Osteoblast (primary cell): Measurements from ENCODE around the gene ST6GALNAC1. TPM values are rescaled to one million over a fixed set of nuclear protein-coding genes. Genes with fewer than 3 reads are reported as not detected.

Source experiments
- DNase-seq: peaks from one replicate; pipeline ENCODE4 v3.0.0; 2011; ENCODE audit warnings: low spot score, mixed read lengths; ENCODE audit not compliant: insufficient read length; ENCODE audit errors: missing footprints
- H2AFZ ChIP-seq: 2 replicates; pipeline ENCODE4 v1.6.0; 2011; ENCODE audit warnings: mild to moderate bottlenecking, low read length
- H3K27ac ChIP-seq: 2 replicates; pipeline ENCODE4 v1.5.1; 2011; ENCODE audit warnings: mild to moderate bottlenecking, low read depth, low read length, moderate library complexity
- H3K27me3 ChIP-seq: 2 replicates; pipeline ENCODE4 v1.6.0; 2012; ENCODE audit warnings: mild to moderate bottlenecking, control low read depth, inconsistent platforms, low read length, moderate library complexity; ENCODE audit not compliant: insufficient read depth
- H3K36me3 ChIP-seq: 2 replicates; pipeline ENCODE4 v1.5.1; 2011; ENCODE audit warnings: mild to moderate bottlenecking, low read length, control low read depth, moderate library complexity; ENCODE audit not compliant: insufficient read depth
- H3K4me1 ChIP-seq: 2 replicates; pipeline ENCODE4 v1.5.1; 2011; ENCODE audit warnings: mild to moderate bottlenecking, low read length, control low read depth, moderate library complexity; ENCODE audit not compliant: insufficient read depth
- H3K4me2 ChIP-seq: 2 replicates; pipeline ENCODE4 v1.6.0; 2011; ENCODE audit warnings: mild to moderate bottlenecking, low read length; ENCODE audit not compliant: insufficient read depth
- H3K4me3 ChIP-seq: fragments of 200-600 bp; sonication (generic); 3 replicates; pipeline ENCODE4 v1.5.1; 2012; ENCODE audit warnings: mild to moderate bottlenecking, low read length, inconsistent platforms; ENCODE audit not compliant: insufficient read depth
- H3K79me2 ChIP-seq: 2 replicates; pipeline ENCODE4 v1.6.0; 2012; ENCODE audit warnings: mild to moderate bottlenecking, low read length, control low read depth, inconsistent platforms; ENCODE audit not compliant: insufficient read depth
- H3K9me3 ChIP-seq: 2 replicates; pipeline ENCODE4 v1.5.1; 2011; ENCODE audit warnings: low read depth, low read length, control low read depth
- H4K20me1 ChIP-seq: 2 replicates; pipeline ENCODE4 v1.6.0; 2012; ENCODE audit warnings: mild to moderate bottlenecking, low read length, control low read depth; ENCODE audit not compliant: insufficient read depth
- total RNA-seq: library from RNA; depleted of rRNA; stranded (reverse); fragments of >200 nt; gene quantifications from 2 replicates; pipeline ENCODE4 v1.2.3, GENCODE V29; 2012
- TF ChIP-seq, protein P1 (sequence below): IDR thresholded peaks from 2 replicates; pipeline ENCODE4 v1.5.1; 2011; ENCODE audit warnings: mild to moderate bottlenecking, low read depth, low read length, moderate library complexity; ENCODE audit errors: extremely low read depth

The ST6GALNAC1 gene
- total RNA-seq, 1 donor: 0.72 TPM

GRCh38 chr17:76660656-76661042 lies 17.1 kb upstream of the ST6GALNAC1 start:
- no peak for DNase-seq
- no peaks in the 10 kb centered on the region for H4K20me1 ChIP-seq
- H3K4me3 ChIP-seq: no peak overlapping the region
- H2AFZ ChIP-seq: no peak overlapping the region
- no peak overlapping the region for H3K27ac ChIP-seq
- H3K79me2 ChIP-seq: no peaks in the 10 kb centered on the region
- H3K9me3 ChIP-seq: no peaks in the 10 kb centered on the region
- H3K4me2 ChIP-seq: no peak overlapping the region
- no peaks in the 10 kb centered on the region for H3K4me1 ChIP-seq
- peaks cover 21% of the 10 kb centered on the region for H3K27me3 ChIP-seq
- TF ChIP-seq, protein P1, sequence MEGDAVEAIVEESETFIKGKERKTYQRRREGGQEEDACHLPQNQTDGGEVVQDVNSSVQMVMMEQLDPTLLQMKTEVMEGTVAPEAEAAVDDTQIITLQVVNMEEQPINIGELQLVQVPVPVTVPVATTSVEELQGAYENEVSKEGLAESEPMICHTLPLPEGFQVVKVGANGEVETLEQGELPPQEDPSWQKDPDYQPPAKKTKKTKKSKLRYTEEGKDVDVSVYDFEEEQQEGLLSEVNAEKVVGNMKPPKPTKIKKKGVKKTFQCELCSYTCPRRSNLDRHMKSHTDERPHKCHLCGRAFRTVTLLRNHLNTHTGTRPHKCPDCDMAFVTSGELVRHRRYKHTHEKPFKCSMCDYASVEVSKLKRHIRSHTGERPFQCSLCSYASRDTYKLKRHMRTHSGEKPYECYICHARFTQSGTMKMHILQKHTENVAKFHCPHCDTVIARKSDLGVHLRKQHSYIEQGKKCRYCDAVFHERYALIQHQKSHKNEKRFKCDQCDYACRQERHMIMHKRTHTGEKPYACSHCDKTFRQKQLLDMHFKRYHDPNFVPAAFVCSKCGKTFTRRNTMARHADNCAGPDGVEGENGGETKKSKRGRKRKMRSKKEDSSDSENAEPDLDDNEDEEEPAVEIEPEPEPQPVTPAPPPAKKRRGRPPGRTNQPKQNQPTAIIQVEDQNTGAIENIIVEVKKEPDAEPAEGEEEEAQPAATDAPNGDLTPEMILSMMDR: no peak
- H3K36me3 ChIP-seq: no peaks in the 10 kb centered on the region

GRCh38 chr17:76659928-76660655 lies 16.5 kb upstream of the ST6GALNAC1 start:
- DNase-seq: no peak
- TF ChIP-seq, protein P1: no peak

GRCh38 chr17:76658242-76658662 lies 14.7 kb upstream of the ST6GALNAC1 start:
- Histone ChIP-seq H3K27ac (no peak overlapping the region), H3K79me2 (no peaks in the 10 kb centered on the region), H2AFZ (no peak overlapping the region), H3K4me2 (no peak overlapping the region), H3K27me3 (peaks cover 17% of the 10 kb centered on the region), H3K36me3 (no peaks in the 10 kb centered on the region), H3K4me1 (no peaks in the 10 kb centered on the region), H3K4me3 (no peak overlapping the region), H4K20me1 (no peaks in the 10 kb centered on the region), H3K9me3 (no peaks in the 10 kb centered on the region)
- TF ChIP-seq, protein P1: no peak
- DNase-seq: no peak

More at GRCh38 chr17:76659928-76660655, 16.5 kb upstream of the ST6GALNAC1 start:
- H3K9me3 ChIP-seq: no peaks in the 10 kb centered on the region
- H4K20me1 ChIP-seq: no peaks in the 10 kb centered on the region
- peaks cover 21% of the 10 kb centered on the region for H3K27me3 ChIP-seq
- H3K4me1 ChIP-seq: no peaks in the 10 kb centered on the region
- H3K4me2 ChIP-seq: no peak overlapping the region
- no peaks in the 10 kb centered on the region for H3K79me2 ChIP-seq
- H2AFZ ChIP-seq: no peak overlapping the region
- no peaks in the 10 kb centered on the region for H3K36me3 ChIP-seq
- H3K27ac ChIP-seq: no peak overlapping the region
- H3K4me3 ChIP-seq: no peak overlapping the region

- no peaks in the 10 kb centered on the region for H3K36me3 ChIP-seq
Observed at GRCh38 chr17:76657505-76658241, 14.1 kb upstream of the ST6GALNAC1 start.

More at GRCh38 chr17:76657505-76658241, 14.1 kb upstream of the ST6GALNAC1 start:
- Histone ChIP-seq H3K27me3 (peaks cover 15% of the 10 kb centered on the region), H2AFZ (no peak overlapping the region), H4K20me1 (no peaks in the 10 kb centered on the region), H3K4me2 (no peak overlapping the region), H3K4me3 (no peak overlapping the region), H3K79me2 (no peaks in the 10 kb centered on the region), H3K9me3 (no peaks in the 10 kb centered on the region), H3K4me1 (no peaks in the 10 kb centered on the region), H3K27ac (no peak overlapping the region)
- TF ChIP-seq, protein P1: no peak
- DNase-seq: no peak
